IPS-15b (cell line): ENCODE data around the gene DMD.
"Not testable (repeated sequence)": the region's sequence is repeated elsewhere in the genome, so short reads cannot be mapped to it uniquely, and the experiment has no call there.

Experiments
- H3K27me3 ChIP-seq: one replicate; pipeline ENCODE4 v1.6.1; 2013; ENCODE audit warnings: low read length; ENCODE audit not compliant: control insufficient read depth, insufficient read depth
- H3K36me3 ChIP-seq: one replicate; pipeline ENCODE4 v1.6.1; 2013; ENCODE audit warnings: low read length; ENCODE audit not compliant: control insufficient read depth, insufficient read depth
- H3K4me1 ChIP-seq: one replicate; pipeline ENCODE4 v1.6.1; 2013; ENCODE audit warnings: mild to moderate bottlenecking, low read length; ENCODE audit not compliant: control insufficient read depth, insufficient read depth
- H3K4me3 ChIP-seq: one replicate; pipeline ENCODE4 v1.5.1; 2013; ENCODE audit warnings: low read depth, low read length
- H3K9ac ChIP-seq: one replicate; pipeline ENCODE4 v1.6.1; 2013; ENCODE audit warnings: low read depth, mild to moderate bottlenecking, low read length
- H3K9me3 ChIP-seq: one replicate; pipeline ENCODE4 v1.6.1; 2013; ENCODE audit warnings: mild to moderate bottlenecking, low read length; ENCODE audit not compliant: control insufficient read depth, insufficient read depth

The DMD gene

DNA sequence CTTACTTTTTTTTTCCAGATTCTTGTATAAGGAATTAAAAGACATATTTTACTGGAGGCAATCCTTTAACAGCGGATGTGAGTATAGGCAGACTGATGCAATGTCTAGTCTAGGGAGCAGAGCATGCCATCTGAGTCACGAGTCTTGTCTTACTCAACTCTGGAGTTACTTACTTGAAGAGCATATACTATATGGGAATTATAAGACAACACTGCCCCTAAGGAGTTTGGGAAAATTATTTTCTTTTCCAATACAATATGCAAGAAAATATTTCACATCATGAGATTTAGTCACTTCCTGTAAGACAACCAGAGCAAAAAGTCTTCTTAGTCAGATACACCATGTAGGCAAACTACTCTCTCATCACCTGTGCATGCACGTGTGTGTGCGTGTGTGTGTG is 1602.2 kb downstream of the DMD start:
- Histone ChIP-seq H3K27me3 (no peaks in the 10 kb centered on the region), H3K4me3 (no peak overlapping the region), H3K4me1 (no peaks in the 10 kb centered on the region), H3K9ac (no peak overlapping the region), H3K9me3 (no peaks in the 10 kb centered on the region), H3K36me3 (no peaks in the 10 kb centered on the region)

DNA sequence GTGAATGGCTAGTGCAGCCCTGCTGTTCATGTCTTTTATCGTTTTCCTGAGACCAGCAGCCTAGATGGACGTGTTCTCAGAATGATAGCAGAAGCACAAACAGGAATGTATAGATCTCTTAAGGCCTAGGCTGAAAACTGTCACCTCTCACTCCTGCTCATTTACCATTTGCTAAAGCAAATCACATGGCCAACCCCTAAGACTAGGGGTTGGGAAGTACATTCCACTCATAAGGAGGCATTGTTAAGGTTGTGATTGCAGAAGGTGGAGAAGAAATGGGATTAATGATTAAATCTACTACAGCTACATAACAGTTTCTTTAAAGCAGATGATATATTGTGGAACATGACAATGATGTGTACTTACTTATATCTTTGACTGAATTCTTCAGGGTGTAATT is 1602.7 kb downstream of the DMD start:
- Histone ChIP-seq H3K4me1 (no peaks in the 10 kb centered on the region), H3K36me3 (no peaks in the 10 kb centered on the region), H3K9me3 (no peaks in the 10 kb centered on the region), H3K4me3 (no peak overlapping the region), H3K27me3 (no peaks in the 10 kb centered on the region), H3K9ac (no peak overlapping the region)

DNA sequence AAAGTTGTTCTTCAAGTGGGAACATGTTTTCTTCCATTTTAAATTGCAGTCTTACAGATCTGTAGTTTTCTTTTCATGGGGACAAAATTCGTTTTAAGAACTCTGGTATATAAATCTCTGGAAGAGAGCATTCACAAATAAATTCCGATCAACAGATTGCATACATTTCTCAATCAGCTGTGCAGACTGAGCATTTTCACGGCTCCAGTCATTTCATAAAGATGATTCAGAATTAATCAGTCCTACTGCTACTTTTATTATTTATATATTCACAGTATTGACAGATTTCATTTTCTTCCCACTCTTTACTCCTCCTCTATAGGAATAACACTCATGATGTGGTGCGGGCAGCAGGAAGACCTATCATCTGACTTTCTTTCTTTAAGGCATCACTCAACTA is 1604.6 kb downstream of the DMD start:
- Histone ChIP-seq H3K9me3 (no peaks in the 10 kb centered on the region), H3K9ac (no peak overlapping the region), H3K4me1 (no peaks in the 10 kb centered on the region), H3K4me3 (no peak overlapping the region), H3K27me3 (no peaks in the 10 kb centered on the region), H3K36me3 (no peaks in the 10 kb centered on the region)

DNA sequence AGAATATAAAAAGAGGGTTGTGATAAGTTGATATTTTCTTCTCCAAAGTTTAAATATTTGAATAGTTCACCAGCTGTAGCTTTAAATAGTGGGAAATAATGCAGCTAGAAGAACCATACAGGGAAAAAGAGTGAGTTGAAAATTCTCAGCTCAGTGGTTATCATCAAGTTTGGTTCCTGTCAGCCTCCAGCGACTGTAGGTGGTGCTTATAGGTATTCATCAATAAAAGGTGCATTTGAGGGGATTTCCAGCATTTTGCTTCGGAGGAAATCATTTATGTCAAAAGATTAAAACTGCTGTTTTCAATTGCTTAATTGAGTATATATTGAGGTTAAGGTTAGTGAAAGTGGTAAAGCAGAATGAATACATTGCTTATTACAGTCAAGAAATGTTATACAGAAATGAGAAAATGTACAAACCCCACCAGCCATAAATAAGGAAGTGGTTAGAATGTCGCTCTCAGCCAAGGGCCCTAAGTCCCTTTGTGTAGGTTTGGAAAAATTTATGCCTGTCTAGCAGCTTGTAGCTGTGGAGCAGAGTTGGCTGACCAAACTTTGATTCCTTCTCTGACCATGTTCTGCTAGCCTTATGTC is 1606.6 kb downstream of the DMD start:
- Histone ChIP-seq H3K27me3 (no peaks in the 10 kb centered on the region), H3K4me1 (no peaks in the 10 kb centered on the region), H3K4me3 (no peak overlapping the region), H3K9ac (no peak overlapping the region), H3K36me3 (no peaks in the 10 kb centered on the region), H3K9me3 (no peaks in the 10 kb centered on the region)

DNA sequence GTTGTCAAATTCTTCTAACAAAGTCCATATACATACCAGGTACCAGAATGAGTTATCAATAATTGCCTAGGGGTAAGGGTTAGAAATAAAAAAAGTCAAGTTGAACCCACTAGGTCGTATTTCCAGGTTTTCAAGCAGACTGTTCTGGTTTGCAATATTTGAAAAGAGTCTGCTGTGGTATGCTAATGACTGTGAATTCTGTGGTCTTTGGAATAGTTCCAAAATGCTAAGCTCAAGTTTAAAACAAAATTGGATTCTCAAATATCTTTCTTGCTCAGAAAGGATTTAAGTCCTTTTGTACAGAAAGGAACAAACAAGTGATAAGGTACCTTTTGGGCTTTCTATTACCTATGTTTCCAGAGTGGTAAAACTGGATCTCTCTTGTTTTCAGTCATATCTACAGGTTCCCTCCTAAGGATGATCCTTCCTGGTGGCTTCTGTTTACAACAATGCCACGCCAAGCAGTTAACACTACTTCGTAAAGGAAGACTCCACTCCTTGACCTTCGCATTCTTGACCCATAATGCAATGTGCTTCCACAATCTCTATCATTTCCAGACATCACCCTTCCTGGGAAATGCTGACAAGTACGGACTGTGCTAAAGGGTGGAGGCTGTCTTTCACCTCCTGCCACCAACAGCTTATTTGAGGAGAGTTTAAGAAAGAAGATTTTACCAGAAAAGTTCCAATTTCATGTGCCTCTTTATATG is 1607.8 kb downstream of the DMD start:
- Histone ChIP-seq H3K36me3 (no peaks in the 10 kb centered on the region), H3K4me3 (no peak overlapping the region), H3K9ac (no peak overlapping the region), H3K9me3 (no peaks in the 10 kb centered on the region), H3K4me1 (no peaks in the 10 kb centered on the region), H3K27me3 (no peaks in the 10 kb centered on the region)

DNA sequence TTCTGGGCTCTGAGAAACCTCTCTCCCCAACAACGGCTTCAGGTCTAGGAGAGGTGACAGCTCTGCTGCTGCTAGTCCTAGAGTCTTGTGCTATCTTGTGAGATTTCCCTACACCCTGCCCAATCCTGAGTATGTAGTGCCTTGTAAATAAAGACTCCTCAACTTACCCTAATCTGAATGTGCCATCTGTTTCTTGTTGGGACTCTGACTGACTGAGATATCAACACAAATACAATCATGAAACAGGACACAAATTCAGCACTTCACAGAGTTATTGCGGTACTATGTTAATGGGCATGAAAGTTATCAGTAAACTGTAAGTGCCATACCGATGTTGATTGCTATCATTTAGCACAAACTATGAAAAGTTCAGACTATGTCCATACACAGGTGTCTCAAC is 1610.5 kb downstream of the DMD start:
- H3K36me3 ChIP-seq, result no peaks in the 10 kb centered on the region
- no peak overlapping the region for H3K4me3 ChIP-seq
- no peaks in the 10 kb centered on the region for H3K4me1 ChIP-seq
- H3K9ac ChIP-seq, result no peak overlapping the region
- H3K27me3 ChIP-seq, result no peaks in the 10 kb centered on the region
- H3K9me3 ChIP-seq, result no peaks in the 10 kb centered on the region

DNA sequence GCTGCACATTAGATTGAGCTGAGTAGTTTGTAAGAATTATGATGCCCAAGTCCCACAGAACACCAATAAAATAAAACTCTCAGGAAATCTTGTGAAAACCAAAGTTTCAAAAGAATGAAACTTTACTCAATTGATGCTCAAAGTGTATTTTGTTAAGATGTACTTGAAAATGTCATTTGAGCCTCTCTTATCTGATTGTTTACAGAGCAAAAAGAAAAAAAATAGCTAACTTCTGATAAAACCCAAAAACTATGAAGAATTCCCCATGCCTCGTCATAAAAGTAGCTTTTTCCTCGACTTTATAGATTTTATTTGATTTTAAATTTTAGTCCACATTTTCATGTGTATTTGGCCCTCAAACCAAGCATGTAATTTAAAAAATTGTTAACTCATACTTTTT is 1618.0 kb downstream of the DMD start:
- Histone ChIP-seq H3K4me1 (peaks cover 3% of the 10 kb centered on the region), H3K9ac (no peak overlapping the region), H3K9me3 (no peaks in the 10 kb centered on the region), H3K27me3 (no peaks in the 10 kb centered on the region), H3K36me3 (no peaks in the 10 kb centered on the region), H3K4me3 (no peak overlapping the region)

DNA sequence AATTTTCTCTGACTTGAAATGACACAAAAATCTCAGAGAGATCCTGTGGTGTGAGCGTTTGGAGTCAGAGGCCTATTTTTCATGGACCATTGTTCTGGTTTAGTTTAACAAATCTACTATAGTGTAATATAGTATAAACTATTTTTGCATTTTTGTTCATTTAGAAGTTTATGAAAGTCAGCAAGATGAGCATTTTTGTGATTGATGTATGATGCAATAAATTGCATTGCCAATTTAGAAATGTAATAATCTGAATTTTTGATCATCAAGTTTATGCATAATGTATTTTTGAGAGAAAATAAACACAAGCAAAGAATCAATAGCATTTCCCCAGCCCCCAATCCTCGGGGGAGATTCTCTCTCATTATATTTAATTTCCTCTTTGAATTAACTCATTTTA is 1620.0 kb downstream of the DMD start:
- Histone ChIP-seq H3K9ac (no peak overlapping the region), H3K9me3 (no peaks in the 10 kb centered on the region), H3K27me3 (no peaks in the 10 kb centered on the region), H3K36me3 (no peaks in the 10 kb centered on the region), H3K4me3 (no peak overlapping the region), H3K4me1 (peaks cover 5% of the 10 kb centered on the region)

DNA sequence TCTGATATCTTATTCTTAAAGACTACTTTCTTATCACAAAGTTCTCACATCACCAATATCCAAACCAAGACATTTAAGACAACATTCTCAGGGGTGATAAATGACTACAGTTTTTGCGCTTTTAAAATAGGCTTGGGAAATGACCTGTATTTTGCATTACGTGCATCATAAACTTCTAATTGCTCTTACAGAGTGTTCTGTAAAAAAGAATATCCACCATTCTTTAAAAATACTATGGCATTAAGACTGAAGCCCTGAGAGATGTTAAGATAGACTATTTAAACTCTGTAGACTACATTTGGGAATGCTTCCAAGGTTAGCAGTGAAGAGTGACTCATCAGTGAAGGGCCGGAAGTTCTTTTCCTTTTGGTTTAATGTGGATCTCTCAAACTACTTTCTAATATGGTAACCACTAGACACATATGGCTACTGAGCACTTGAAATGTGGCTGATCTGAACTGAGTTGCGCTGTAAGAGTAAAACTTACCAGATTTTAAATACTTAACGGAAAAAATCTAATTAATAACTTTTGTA is 1620.7 kb downstream of the DMD start:
- Histone ChIP-seq H3K27me3 (no peaks in the 10 kb centered on the region), H3K9me3 (no peaks in the 10 kb centered on the region), H3K9ac (no peak overlapping the region), H3K4me1 (peaks cover 5% of the 10 kb centered on the region), H3K36me3 (no peaks in the 10 kb centered on the region), H3K4me3 (no peak overlapping the region)

DNA sequence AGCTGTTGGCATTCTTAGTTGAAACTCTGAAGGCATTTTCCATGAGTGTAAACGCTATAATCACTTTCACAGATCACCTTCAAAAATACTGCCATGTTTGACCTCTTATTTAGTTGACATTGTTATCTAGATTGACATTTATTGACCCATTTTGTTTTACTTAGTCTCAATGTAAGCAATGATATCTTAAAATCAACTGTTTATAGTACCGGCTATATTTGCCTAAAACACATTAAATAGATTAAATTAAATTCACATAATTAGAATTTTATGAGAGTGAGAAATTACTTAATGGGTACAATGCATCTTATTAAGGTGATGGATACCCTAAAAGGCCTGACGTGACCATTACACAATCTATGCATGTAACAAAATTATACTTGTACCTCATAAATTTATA is 1621.8 kb downstream of the DMD start:
- Histone ChIP-seq H3K4me3 (no peak overlapping the region), H3K9ac (no peak overlapping the region), H3K27me3 (no peaks in the 10 kb centered on the region)

DNA sequence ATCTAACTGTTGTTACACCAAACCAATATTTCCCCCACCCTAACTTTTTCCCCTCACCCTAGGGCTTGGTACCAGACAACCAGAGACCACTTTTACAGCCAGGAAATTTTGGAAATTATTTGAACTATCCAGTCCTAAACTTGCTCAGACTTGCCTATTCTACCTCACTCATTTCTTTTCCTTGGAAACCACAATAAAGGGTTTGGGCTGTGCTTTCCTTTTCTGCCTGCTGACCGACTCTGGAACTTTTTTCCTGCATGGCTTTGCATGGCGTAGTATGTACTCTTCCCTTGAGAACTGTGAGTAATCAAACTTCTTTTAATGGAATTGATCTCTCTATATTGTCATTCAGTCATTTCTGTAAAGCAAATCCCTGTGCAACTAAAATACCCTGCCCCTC is 1623.0 kb downstream of the DMD start:
- no peaks in the 10 kb centered on the region for H3K36me3 ChIP-seq
- no peak overlapping the region for H3K4me3 ChIP-seq
- H3K9ac ChIP-seq, result no peak overlapping the region
- no peaks in the 10 kb centered on the region for H3K9me3 ChIP-seq
- H3K4me1 ChIP-seq, result peaks cover 5% of the 10 kb centered on the region
- H3K27me3 ChIP-seq, result no peaks in the 10 kb centered on the region

More for the DNA sequence above, 1621.8 kb downstream of the DMD start:
- H3K9me3 ChIP-seq, result no peaks in the 10 kb centered on the region
- no peaks in the 10 kb centered on the region for H3K36me3 ChIP-seq
- H3K4me1 ChIP-seq, result peaks cover 5% of the 10 kb centered on the region

DNA sequence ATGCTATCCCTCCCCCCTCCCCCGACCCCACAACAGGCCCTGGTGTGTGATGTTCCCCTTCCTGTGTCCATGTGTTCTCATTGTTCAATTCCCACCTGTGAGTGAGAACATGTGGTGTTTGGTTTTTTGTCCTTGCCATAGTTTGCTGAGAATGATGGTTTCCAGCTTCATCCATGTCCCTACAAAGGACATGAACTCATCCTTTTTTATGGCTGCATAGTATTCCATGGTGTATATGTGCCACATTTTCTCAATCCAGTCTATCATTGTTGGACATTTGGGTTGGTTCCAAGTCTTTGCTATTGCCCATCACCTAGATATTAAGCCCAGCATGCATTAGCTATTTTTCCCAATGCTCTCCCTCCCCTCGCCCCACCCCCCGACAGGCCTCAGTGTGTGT is 1627.5 kb downstream of the DMD start:
- H3K9ac ChIP-seq, H3K9me3 ChIP-seq, H3K36me3 ChIP-seq, H3K4me3 ChIP-seq, H3K27me3 ChIP-seq: not testable (repeated sequence)
- H3K4me1 ChIP-seq, result peaks cover 16% of the 10 kb centered on the region
